ENCODE measurements around the gene NSMCE1.

NSMCE1 gene

GRCh38 chr16:27241658-27242057 is 26.9 kb downstream of the NSMCE1 start:
- TF ChIP-seq SPI1 (IDR thresholded peaks at IDR 0.05; ENCODE audit: borderline replicate concordance, low read depth) (no peak), POLR2AphosphoS5 (IDR thresholded peaks at IDR 0.05; ENCODE audit: low read depth) (no peak), GABPA (IDR thresholded peaks at IDR 0.05; ENCODE audit: low read depth) (no peak), REST (IDR thresholded peaks at IDR 0.05; ENCODE audit: insufficient replicate concordance, low read depth) (no peak), CTCF (IDR thresholded peaks at IDR 0.05; ENCODE audit: insufficient read depth, low read length) (no peak)
- H3K4me3 ChIP-seq (replicated peaks; ENCODE audit: insufficient read depth, low read length): no peak overlapping the region
- no peak for DNase-seq (ENCODE audit: low read depth in 1 of 2, low spot score in 1 of 2)
- no peaks in the 10 kb centered on the region for H3K27me3 ChIP-seq (ENCODE audit: insufficient read depth, poor library complexity, severe bottlenecking)
- no peak overlapping the region for H3K27ac ChIP-seq (replicated peaks)

GRCh38 chr16:27240948-27241531 is 27.5 kb downstream of the NSMCE1 start:
- Histone ChIP-seq H3K27ac (replicated peaks) (no peak overlapping the region), H3K27me3 (ENCODE audit: insufficient read depth, poor library complexity, severe bottlenecking) (no peaks in the 10 kb centered on the region), H3K4me3 (replicated peaks; ENCODE audit: insufficient read depth, low read length) (no peak overlapping the region)
- no peak for TF ChIP-seq REST (IDR thresholded peaks at IDR 0.05; ENCODE audit: insufficient replicate concordance, low read depth)
- TF ChIP-seq GABPA (IDR thresholded peaks at IDR 0.05; ENCODE audit: low read depth): no peak
- TF ChIP-seq SPI1 (IDR thresholded peaks at IDR 0.05; ENCODE audit: borderline replicate concordance, low read depth): no peak
- TF ChIP-seq POLR2AphosphoS5 (IDR thresholded peaks at IDR 0.05; ENCODE audit: low read depth): no peak
- no peak for TF ChIP-seq CTCF (IDR thresholded peaks at IDR 0.05; ENCODE audit: insufficient read depth, low read length)
- DNase-seq (ENCODE audit: low read depth in 1 of 2, low spot score in 1 of 2): no peak

GRCh38 chr16:27239906-27240655 is 28.5 kb downstream of the NSMCE1 start:
- DNase-seq (ENCODE audit: low read depth in 1 of 2, low spot score in 1 of 2): no peak
- TF ChIP-seq GABPA (IDR thresholded peaks at IDR 0.05; ENCODE audit: low read depth): no peak
- no peak for TF ChIP-seq CTCF (IDR thresholded peaks at IDR 0.05; ENCODE audit: insufficient read depth, low read length)
- no peak for TF ChIP-seq REST (IDR thresholded peaks at IDR 0.05; ENCODE audit: insufficient replicate concordance, low read depth)
- no peak for TF ChIP-seq SPI1 (IDR thresholded peaks at IDR 0.05; ENCODE audit: borderline replicate concordance, low read depth)
- TF ChIP-seq POLR2AphosphoS5 (IDR thresholded peaks at IDR 0.05; ENCODE audit: low read depth): no peak
- Histone ChIP-seq H3K27ac (replicated peaks) (no peak overlapping the region), H3K4me3 (replicated peaks; ENCODE audit: insufficient read depth, low read length) (no peak overlapping the region), H3K27me3 (ENCODE audit: insufficient read depth, poor library complexity, severe bottlenecking) (no peaks in the 10 kb centered on the region)
